NB4 (cell line): ENCODE results near the gene RAB32.

Experiments used
- DNase-seq: peaks from one replicate; pipeline ENCODE4 v3.0.0; 2010; ENCODE audit warnings: low read depth
- H3K4me3 ChIP-seq: one replicate; pipeline ENCODE4 v1.5.1; 2011; ENCODE audit warnings: mild to moderate bottlenecking, low read depth, low read length, moderate library complexity
- CTCF ChIP-seq: IDR thresholded peaks from one replicate; pipeline ENCODE4 v1.5.1; 2012; ENCODE audit warnings: low read depth, low read length
- MAX ChIP-seq: IDR thresholded peaks from 2 replicates; pipeline ENCODE4 v1.6.1; 2011; ENCODE audit warnings: low read depth, low read length
- MYC ChIP-seq: IDR thresholded peaks from 2 replicates; pipeline ENCODE4 v1.6.1; 2011; ENCODE audit warnings: low read depth, low read length
- POLR2A ChIP-seq: IDR thresholded peaks from 2 replicates; pipeline ENCODE4 v1.6.1; 2011; ENCODE audit warnings: mild to moderate bottlenecking; ENCODE audit not compliant: insufficient read length; ENCODE audit errors: extremely low read depth

RAB32 gene

DNA sequence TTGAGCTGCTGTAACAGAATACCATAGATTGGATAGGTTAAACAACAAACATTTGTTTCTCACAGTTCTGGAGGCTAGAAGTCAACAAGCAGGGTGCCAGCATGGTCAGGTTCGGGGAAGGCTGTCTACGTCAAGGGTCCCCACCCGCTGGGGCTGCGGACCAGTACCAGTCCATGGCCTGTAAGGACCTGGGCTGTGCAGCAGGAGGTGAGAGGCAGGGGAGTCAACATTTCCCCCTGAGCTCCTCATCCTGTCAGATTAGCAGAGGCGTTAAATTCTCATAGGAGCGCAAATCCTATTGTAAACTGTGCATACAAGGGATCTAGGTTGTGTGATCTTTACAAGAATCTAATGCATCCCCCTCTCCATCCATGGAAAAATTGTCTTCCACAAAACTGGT lies 58.9 kb downstream of the RAB32 start:
- DNase-seq, result no peak
- H3K4me3 ChIP-seq, result no peak overlapping the region
- TF ChIP-seq MYC, result no peak
- no peak for TF ChIP-seq MAX
- no peak for TF ChIP-seq POLR2A
- no peak for TF ChIP-seq CTCF
